Measurements from ENCODE around the gene SORL1. TPM values are rescaled to one million over a fixed set of nuclear protein-coding genes. Genes with fewer than 3 reads are reported as not detected.

Gene SORL1
- total and polyA plus RNA-seq, 2 of the 8 experiments (the other 6 are each of a cell fraction or from before 2014, with no cell fraction given): 38.1 to 65.5 TPM

GRCh38 chr11:121554552-121554951 lies 102.4 kb downstream of the SORL1 start (continued):
- no peak for TF ChIP-seq EZH2 (IDR thresholded peaks at IDR 0.05; ENCODE audit: low read depth, low read length, severe bottlenecking)

Measured in H1 (cell line).